ENCODE measurements around the gene TMED4.
"Not testable (repeated sequence)": the region's sequence is repeated elsewhere in the genome, so short reads cannot be mapped to it uniquely, and the experiment has no call there.

Gene TMED4

GRCh38 chr7:44568771-44569560 lies 13.1 kb downstream of the TMED4 start:
- DNase-seq: no peak

- DNase-seq: no peak
Measured at GRCh38 chr7:44567884-44568283, 14.1 kb downstream of the TMED4 start.

GRCh38 chr7:44566680-44567079 lies 15.4 kb downstream of the TMED4 start:
- DNase-seq: no peak

GRCh38 chr7:44565795-44566559 lies 16.1 kb downstream of the TMED4 start:
- DNase-seq: no peak

GRCh38 chr7:44565097-44565794 lies 16.8 kb downstream of the TMED4 start:
- peak; percentile 58 for DNase-seq

GRCh38 chr7:44564606-44565005 lies 17.4 kb downstream of the TMED4 start:
- no peak for DNase-seq

GRCh38 chr7:44563171-44563679 lies 18.8 kb downstream of the TMED4 start:
- no peak for DNase-seq

GRCh38 chr7:44562622-44562962 lies 19.4 kb downstream of the TMED4 start:
- not testable (repeated sequence) for DNase-seq

- no peak for DNase-seq
Measured at GRCh38 chr7:44561962-44562621, 19.9 kb downstream of the TMED4 start.

- DNase-seq: no peak
Measured at GRCh38 chr7:44561481-44561880, 20.6 kb downstream of the TMED4 start.

GRCh38 chr7:44559485-44559884 lies 22.5 kb downstream of the TMED4 start:
- no peak for DNase-seq

- DNase-seq: no peak
Measured at GRCh38 chr7:44557485-44557884, 24.5 kb downstream of the TMED4 start.

- DNase-seq: no peak
Measured at GRCh38 chr7:44555350-44555749, 26.7 kb downstream of the TMED4 start.

- DNase-seq: not testable (repeated sequence)
Measured at GRCh38 chr7:44552473-44553005, 29.5 kb downstream of the TMED4 start.

GRCh38 chr7:44549457-44549856 lies 32.6 kb downstream of the TMED4 start:
- no peak for DNase-seq

GRCh38 chr7:44548893-44549292 lies 33.1 kb downstream of the TMED4 start:
- no peak for DNase-seq

- no peak for DNase-seq
Measured at GRCh38 chr7:44547536-44548231, 34.3 kb downstream of the TMED4 start.

GRCh38 chr7:44541876-44542610 lies 40.0 kb downstream of the TMED4 start:
- DNase-seq: no peak

GRCh38 chr7:44541028-44541869 lies 40.8 kb downstream of the TMED4 start, which contains the start of gene NPC1L1:
NPC1L1 (minus strand) TSS chr7:44541330; CDS start chr7:44541259, 71 bp downstream.
- no peak for DNase-seq

- DNase-seq: no peak
Measured at GRCh38 chr7:44540592-44541027, 41.4 kb downstream of the TMED4 start.

All from right hindlimb (tissue), 1 donor.